GM18508 (cell line): Measurements from ENCODE around the gene SS18.
"Not testable (repeated sequence)": the region's sequence is repeated elsewhere in the genome, so short reads cannot be mapped to it uniquely, and the experiment has no call there.

Source experiments
- ATAC-seq: cut with Tn5 transposase; IDR thresholded peaks from one replicate; pipeline ENCODE4 v1.9.1; 2021; ENCODE audit warnings: moderate number of reproducible peaks; ENCODE audit not compliant: insufficient read depth, unreplicated experiment

Gene SS18, protein sequence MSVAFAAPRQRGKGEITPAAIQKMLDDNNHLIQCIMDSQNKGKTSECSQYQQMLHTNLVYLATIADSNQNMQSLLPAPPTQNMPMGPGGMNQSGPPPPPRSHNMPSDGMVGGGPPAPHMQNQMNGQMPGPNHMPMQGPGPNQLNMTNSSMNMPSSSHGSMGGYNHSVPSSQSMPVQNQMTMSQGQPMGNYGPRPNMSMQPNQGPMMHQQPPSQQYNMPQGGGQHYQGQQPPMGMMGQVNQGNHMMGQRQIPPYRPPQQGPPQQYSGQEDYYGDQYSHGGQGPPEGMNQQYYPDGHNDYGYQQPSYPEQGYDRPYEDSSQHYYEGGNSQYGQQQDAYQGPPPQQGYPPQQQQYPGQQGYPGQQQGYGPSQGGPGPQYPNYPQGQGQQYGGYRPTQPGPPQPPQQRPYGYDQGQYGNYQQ

DNA sequence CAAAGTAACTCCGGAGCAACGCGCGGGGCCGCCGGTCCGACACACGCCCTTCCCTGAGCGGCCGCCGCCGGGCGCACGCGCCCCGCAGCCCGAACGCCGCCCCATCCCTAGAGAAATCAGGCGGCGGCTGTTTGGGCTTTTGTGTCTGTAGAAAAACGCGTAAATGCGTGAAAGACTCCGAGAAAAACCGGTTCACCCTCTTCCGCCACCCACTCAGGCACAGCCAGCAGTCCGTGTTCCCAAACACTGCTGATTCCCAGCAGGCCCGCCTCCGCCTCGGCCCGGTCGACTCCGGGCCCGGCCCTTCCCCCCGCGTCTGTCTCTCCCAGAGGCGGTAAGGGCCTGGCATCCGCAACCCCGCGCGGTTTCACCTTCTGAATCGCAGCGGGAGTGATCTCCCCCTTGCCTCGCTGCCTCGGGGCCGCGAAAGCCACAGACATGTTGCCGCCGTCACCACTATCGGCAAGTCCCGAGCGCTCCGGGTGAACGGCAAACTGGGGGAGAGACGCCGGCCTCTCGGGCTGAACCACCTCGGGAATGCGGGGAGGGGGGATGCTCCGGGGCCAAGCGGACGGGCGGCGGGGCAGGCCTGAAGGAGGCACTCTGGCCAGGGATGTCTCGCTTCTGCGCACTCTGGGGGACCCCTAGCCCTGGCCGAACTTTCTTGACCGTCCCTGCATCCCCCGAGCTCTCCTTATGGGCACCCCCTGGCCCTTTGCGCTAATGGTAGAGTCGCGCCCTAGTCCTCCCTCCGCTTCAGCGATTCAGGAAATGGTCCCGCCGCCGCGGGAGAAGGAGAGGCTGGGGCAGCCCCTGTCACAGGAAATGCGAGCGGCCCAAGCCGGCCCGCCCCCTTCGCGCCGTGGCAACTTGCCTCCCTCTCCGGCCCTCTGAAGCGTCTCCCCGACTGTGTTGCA is at the start of gene SS18:
Gene SS18 (minus strand): TSS at position 484 of the 917 bp plus-strand sequence. CDS start 44 bp downstream, at position 440.
- peak; percentile 59 for ATAC-seq

DNA sequence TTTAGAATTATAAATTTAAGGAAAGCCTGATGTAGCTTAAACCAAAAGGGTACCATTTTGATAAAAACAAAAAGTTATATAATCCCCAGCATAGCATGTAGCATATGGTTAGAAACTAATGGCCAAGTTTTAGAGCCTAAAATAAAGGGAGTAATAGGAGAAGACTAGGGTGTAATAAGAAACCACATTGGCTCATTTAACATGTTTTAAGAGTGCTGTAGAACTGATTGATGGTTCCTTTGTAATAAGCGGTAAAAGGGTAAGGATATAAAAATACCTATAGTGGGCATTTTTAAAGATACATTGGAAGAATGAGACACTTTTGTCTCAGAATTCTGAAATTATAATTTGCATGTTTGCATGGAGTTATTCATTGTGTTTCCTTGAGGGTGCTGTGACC is 45.1 kb upstream of the SS18 start:
- no peak for ATAC-seq

DNA sequence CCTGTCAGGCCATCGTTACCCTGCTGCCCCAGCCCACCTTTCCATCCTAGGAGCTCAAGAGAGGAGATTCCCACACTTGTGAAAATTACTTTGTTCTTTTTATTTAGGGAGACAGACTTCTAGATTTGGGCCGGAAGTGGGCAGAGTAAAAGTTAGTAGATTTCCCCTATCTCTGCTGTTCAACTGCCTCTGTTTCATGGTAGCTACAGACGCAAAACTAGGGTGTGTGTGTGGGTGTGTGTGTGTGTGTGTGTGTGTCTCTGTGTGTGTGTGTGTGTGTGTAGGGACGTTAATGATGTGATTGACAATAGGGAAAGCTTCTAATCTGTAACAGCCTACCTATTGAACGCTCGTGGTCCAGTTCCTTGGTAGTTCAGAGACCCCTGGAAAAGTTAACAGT is 43.7 kb upstream of the SS18 start:
- ATAC-seq: no peak

DNA sequence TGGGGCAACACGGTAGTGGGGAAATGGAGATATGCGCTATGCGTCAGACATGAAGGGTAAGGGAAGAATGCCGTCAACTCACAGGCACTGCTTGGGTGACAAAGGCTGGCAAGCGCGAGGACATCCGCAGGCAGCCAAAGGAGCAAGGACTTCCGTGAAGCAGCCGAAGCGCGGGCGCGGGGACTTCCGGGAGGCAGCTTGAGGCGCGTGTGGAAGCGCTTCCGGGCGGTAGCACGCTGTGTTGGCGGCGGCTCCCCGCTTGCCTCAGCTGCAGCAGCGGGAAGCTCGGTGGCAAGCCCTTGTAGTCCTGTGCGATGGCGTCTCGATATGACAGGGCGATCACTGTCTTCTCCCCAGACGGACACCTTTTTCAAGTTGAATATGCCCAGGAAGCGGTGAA is 43.2 kb upstream of the SS18 start, which contains the start of gene PSMA8:
Gene PSMA8 (plus strand): TSS at position 218 of the 400 bp plus-strand sequence. CDS start 97 bp downstream, at position 315.
- ATAC-seq: no peak

DNA sequence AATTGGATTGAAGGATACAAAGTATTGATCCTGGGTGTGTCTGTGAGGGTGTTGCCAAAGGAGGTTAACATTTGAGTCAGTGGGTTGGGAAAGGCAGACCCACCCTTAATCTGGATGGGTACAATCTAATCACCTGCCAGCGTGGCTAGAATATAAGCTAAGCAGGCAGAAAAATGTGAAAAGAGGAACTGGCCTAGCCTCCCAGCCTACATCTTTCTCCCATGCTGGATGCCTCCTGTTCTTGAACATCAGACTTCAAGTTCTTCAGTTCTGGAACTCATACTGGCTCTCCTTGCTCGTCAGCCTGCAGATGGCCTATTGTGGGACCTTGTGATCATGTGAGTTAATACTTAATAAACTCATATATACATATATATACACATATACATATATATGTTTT is 37.8 kb upstream of the SS18 start:
- not testable (repeated sequence) for ATAC-seq

DNA sequence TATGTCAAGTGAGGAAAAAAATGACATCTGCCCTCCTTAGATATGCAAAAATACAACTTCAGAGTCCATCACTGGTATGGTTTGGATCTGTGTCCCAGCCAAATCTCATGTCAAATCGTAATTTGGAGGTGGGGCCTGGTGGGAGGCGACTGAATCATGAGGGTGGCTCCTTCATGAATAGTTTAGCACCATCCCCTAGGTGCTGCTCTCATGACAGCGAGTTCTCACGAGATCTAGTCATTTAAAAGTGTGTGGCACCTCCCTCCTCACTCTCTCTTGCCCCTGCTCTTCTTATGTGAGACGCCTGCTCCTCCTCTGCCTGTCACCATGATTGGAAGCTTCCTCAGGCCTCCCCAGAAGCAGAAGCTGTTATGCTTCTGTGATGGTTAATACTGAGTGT is 37.4 kb upstream of the SS18 start:
- no peak for ATAC-seq

DNA sequence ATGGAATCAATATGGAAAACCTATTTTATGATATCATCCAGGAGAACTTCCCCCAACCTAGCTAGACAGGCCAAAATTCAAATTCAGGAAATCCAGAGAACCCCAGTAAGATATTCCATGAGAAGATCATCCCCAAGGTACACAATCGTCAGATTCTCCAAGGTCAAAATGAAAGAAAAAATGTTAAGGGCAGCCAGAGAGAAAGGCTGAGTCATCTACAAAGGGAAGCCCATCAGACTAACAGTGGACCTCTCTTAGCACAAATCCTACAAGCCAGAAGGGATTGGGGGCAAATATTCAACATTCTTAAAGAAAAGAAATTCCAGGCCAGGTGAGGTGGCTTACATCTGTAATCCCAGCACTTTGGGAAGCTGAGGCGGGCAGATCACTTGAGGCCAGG is 31.6 kb upstream of the SS18 start:
- not testable (repeated sequence) for ATAC-seq

DNA sequence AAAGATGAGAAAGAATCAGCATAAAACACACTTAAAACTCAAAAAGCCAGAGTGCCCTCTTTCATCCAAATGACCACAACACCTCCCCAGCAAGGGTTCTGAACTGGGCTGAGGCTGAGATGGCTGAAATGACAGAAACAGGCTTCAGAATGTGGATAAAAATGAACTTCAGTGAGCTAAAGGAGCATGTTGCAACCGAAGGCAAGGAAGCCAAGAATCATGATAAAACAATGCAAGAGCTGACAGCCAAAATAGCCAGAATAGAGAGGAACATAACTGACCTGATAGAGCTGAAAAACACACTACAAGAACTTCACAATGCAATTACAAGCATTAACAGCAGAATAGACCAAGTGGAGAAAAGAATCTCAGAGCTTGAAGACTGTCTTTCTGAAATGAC is 31.1 kb upstream of the SS18 start:
- no peak for ATAC-seq

DNA sequence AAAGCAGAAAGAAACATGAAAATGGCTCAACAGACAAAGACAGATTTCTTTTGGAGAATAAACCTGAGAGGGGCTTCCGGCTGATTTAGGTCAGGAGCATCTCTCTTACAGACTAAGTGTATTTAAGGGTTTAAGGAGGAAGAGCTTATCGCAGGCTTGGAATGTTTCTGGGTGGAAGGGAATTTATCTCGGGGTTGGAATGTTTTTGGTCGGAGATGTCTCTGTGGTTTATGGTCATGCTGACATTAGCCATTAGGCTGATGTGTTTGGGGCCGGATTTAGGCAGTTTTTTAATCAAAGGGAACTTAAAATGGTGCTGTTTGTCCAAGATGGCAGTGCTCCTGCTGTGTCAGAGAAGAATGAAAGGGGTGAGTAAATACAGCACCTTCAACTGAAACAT is 28.8 kb upstream of the SS18 start:
- ATAC-seq: no peak

DNA sequence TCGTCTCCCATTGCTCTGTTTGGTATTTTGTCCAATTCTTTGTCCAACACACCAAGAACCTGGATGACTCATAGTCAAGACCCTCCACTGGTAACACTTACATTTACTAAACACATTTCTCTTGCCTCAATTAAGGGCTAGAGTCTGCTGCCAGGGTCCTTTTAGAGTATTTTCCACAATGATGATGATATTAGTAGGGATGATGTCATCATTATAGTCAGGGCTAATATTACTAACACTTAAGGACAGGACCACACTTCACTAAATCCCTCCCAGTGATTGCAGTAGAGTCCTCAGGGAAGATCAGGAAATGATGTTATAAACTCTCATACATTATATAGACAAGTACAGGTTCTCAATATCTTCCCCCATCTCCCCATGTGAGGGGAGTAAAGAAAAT is 13.6 kb upstream of the SS18 start:
- no peak for ATAC-seq

DNA sequence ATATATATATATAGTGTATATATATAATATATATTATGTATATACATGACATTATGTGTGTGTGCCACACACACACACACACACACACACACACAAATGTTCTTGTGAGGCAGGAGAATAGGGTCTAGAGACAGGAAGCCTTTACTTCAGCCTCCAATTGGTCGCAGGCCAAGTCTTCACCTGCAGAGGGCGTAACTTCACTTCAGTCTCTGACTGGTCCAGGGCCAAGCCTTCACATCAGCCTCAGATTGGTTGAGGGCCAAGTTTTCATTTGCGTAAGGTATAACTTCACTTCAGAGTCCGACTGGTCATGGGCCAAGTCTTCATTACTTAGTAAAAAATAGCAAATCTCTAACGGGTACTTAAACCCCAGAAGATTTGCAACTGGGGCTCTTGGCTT is 13.2 kb upstream of the SS18 start:
- ATAC-seq: no peak

DNA sequence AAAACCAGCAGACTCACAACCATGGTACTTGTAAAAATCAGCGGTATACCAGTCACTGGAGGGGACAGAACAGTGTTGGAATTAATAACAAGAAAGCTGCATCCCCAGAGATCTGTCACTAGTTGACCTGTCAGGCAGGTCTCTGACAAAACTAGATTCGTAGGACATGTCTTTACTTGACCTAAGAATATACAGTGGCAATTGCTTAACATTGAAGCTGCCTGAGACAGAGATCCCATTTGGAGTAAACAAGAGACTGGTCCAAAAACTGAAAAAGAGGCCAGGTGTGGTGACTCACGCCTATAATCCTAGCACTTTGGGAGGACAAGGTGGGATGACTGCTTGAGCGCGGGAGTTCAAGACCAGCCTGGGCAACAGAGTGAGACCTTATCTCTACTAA is 7.2 kb upstream of the SS18 start:
- ATAC-seq: no peak

DNA sequence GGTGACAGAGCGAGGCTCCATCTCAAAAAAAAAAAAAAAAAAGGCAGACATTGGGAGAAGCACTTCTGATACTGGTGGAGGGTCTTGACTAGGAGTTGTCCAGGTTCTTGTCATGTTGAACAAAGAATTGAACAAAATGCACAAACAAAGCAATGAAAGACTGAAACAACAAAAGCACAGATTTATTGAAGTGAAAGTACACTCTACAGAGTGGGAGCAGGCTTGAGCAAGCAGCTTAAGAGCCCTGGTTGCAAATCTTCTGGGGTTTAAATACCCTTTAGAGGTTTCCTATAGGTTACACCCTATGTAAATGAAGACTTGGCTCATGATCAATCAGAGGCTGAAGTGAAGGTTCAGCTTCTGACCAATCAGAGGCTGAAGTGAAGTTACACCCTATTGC is 6.4 kb upstream of the SS18 start:
- ATAC-seq: no peak

DNA sequence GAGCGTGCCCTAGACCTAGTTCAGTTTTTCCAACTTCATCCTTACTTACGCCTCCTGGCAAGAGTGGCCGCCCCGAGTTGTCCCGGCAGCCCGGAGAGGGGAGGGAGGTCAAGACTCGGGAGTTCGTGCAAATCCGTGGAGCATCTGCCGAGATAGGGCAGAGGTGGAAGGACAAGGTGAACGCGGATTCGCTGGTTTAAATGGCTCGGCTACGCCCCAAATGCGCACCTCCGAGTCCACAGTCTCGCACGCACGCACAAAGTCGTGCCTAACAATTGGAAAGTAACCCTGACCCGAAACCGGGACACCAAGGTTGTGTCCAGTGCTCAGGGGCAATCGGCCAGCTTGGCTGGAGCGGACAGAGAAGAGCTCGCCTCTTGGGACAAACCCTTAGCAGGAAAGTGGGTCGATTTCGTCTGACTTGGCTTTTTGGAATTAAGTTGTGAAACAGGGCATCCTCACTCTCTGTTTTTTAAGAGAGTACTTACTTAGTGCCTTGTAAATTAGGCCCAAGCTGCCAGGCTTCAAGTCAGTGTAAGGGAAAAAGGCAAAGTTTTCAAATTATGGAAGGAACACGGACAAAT is 726 bp upstream of the SS18 start:
- peak; percentile 41 for ATAC-seq

DNA sequence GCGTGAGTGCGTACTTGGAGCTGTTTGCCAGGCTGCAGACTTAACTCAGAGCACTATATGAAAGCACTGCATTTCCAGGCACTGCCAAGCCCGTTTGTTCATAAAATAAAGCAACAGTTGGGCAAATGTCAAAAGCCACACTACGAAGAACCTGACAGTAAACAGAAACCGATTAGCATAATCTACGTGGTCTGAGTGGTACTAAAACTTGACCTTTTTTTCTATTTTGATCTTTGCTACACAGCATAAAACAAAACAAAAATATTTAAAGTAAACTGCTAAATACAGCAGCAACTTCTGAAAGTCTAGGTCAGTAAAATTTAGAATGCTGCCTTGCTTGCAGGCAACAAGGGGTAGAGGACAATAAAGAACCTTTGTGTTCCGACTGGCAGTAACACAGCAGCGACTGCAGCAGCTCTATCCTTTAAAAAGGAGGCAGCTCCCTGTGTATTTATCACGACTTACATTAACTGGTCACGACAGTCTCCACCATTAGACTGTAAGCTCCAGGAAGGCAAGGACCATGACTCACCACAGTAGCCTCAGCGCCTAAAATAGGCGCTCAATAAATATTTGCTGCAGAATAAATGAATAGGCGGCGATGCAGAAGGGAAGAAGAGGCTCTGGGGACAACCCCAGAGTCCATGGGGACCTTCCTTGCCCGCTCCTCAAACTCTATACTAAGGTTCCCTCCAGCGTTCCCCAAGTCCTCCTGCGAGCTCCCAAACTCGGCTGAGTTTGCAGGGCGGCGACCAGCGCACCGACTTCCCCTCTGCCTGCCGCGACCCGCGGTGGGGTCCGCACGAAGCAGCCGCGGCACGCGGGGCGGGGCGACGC is 902 bp downstream of the SS18 start:
- ATAC-seq: no peak

DNA sequence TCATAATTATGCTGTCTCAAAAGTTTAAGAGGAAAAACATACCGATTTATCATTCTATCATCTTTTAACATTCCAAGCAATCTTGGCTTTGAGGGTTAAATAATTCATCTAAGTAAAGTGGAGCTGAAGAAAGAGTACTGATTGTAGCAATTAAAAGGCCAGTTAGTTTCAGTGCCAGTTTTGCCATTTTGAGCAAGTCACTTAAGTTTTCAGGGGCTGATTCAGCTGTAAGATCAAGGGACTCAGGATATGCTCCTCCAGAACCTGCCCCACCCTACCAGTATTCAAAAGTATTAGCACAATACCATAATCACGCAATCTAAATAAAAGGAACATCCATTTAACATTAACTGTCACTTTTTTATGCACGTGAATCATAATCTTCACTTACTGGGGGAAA is 1.9 kb downstream of the SS18 start:
- ATAC-seq: no peak

DNA sequence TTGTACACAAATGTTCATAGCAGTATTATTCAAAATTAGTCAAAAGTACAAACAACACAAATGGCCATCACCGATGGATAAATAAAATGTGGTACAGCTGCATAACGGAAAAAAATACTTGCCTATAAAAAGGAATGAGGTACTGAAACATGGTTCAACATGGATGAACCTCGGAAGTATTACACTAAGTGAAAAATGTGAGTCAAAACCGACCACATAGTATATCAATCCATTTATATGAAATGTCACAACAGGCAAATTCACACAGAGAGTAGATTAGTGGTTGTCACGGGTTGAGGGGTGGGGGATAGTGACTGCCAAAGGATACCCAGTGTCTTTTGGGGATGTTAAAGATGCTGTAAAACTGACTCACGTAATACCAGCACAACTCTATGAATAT is 3.5 kb downstream of the SS18 start:
- ATAC-seq: no peak

DNA sequence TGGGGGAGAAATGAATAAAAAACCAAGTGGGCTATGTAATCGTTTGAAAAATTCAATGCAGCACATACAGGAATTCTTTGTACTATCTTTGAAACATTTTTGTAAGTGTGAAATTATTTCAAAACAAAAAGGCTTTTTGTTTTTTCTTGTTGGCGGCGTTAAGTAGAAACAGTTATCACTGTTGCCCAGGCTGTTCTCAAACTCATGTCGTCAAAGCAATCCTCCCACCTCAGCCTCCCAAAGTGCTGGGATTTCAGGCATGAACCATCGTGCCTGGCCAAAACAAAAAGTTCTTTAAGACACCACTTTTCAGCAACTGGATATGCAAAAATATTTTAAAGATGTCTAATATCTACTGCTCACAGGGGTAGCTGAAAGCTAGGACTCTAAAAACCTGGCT is 5.4 kb downstream of the SS18 start:
- no peak for ATAC-seq

DNA sequence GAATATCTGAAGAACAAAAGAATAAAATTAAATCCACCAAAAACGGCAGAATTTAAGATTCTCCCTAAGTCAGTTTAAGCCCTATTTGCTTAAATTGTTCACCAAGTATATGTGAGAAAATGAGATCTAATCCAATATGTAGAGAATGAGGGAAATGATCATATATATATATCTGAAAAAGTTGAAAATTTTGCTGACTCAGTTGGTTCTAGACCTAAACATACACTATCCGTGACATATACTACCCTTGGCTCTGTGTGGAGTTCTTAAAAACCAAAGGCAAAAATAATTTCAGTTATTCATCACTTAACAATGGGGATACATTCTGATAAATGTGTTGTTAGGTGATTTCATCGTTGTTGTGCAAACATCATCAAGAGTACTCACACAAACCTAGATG is 7.3 kb downstream of the SS18 start:
- ATAC-seq: no peak

DNA sequence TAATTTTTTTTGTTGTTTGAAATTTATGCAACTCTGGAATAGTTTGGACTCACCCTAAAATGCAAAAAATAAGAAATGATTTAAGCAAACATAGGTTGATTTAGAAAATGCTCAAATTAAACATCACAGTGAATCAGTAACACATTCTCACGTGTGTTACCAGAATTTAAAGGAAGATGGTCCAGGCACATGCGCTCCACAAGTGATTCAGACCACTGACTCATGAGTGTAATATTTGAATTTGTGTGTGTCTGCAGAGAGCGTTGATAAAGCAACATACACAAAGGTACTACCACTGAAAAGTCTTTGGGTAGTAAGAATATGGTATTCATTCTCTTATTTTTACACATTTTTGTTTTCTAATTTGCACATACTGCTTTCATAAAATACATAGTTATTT is 7.9 kb downstream of the SS18 start:
- ATAC-seq: no peak
